GM23338 (cell line): Measurements from ENCODE around the gene GPAM. TPM values are rescaled to one million over a fixed set of nuclear protein-coding genes. Genes with fewer than 3 reads are reported as not detected.
A peak's percentile ranks its signal among the peaks of the same experiment; 100 is the strongest.

Experiments used
- ATAC-seq: fragments of 200-7000 bp; cut with Tn5 transposase; 3 replicates; pipeline ENCODE4 v1.9.1; 2020
- DNase-seq: peaks from one replicate; pipeline ENCODE4 v3.0.0-alpha.2; 2015; ENCODE audit warnings: low spot score
- H2AFZ ChIP-seq: fragments of 200-600 bp; sonication (generic); 2 replicates; pipeline ENCODE4 v1.8.0; 2016; ENCODE audit warnings: antibody characterized with exemption, mild to moderate bottlenecking, moderate library complexity
- H3F3A ChIP-seq: fragments of 200-600 bp; sonication (generic); replicated peaks from 2 replicates; pipeline ENCODE4 v1.8.0; 2017; ENCODE audit warnings: antibody characterized with exemption, mixed run types, low read depth
- H3K27ac ChIP-seq: fragments of 200-600 bp; sonication (generic); 2 replicates; pipeline ENCODE4 v1.6.1; 2016; ENCODE audit warnings: low read depth
- H3K27me3 ChIP-seq: fragments of 200-600 bp; sonication (generic); 2 replicates; pipeline ENCODE4 v1.8.0; 2016; ENCODE audit warnings: mild to moderate bottlenecking, mixed run types, moderate library complexity; ENCODE audit not compliant: insufficient read depth
- H3K36me3 ChIP-seq: fragments of 200-600 bp; sonication (generic); 2 replicates; pipeline ENCODE4 v1.8.0; 2016; ENCODE audit warnings: mild to moderate bottlenecking; ENCODE audit not compliant: insufficient read depth
- H3K4me1 ChIP-seq: fragments of 200-600 bp; sonication (generic); 2 replicates; pipeline ENCODE4 v1.8.0; 2016; ENCODE audit warnings: mild to moderate bottlenecking, moderate library complexity; ENCODE audit not compliant: insufficient read depth
- H3K4me2 ChIP-seq: fragments of 200-600 bp; sonication (generic); 2 replicates; pipeline ENCODE4 v1.7.1; 2017; ENCODE audit warnings: mixed run types
- H3K4me3 ChIP-seq: fragments of 200-600 bp; sonication (generic); 2 replicates; pipeline ENCODE4 v1.6.1; 2016; ENCODE audit warnings: mixed run types
- H3K79me2 ChIP-seq: fragments of 200-600 bp; sonication (generic); replicated peaks from 2 replicates; pipeline ENCODE4 v1.8.0; 2017; ENCODE audit warnings: mild to moderate bottlenecking; ENCODE audit not compliant: insufficient read depth
- H3K9me2 ChIP-seq: fragments of 200-600 bp; sonication (generic); 2 replicates; pipeline ENCODE4 v1.8.0; 2017; ENCODE audit not compliant: insufficient read depth
- H4K20me1 ChIP-seq: fragments of 200-600 bp; sonication (generic); replicated peaks from 2 replicates; pipeline ENCODE4 v1.8.0; 2017; ENCODE audit warnings: mild to moderate bottlenecking; ENCODE audit not compliant: insufficient read depth
- H3K27ac Mint-ChIP-seq: 2 replicates; pipeline ENCODE4 v1.8.0; 2020; ENCODE audit warnings: inconsistent platforms, mild to moderate bottlenecking, moderate library complexity, mixed read lengths
- H3K27me3 Mint-ChIP-seq: 3 replicates; pipeline ENCODE4 v1.8.0; 2022; ENCODE audit warnings: low read depth, mild to moderate bottlenecking, moderate library complexity, mixed read lengths, inconsistent platforms; ENCODE audit not compliant: insufficient read depth, poor library complexity
- H3K36me3 Mint-ChIP-seq: 3 replicates; pipeline ENCODE4 v1.8.0; 2021; ENCODE audit warnings: low read depth, mild to moderate bottlenecking, inconsistent platforms, moderate library complexity, mixed read lengths
- H3K4me1 Mint-ChIP-seq: 3 replicates; pipeline ENCODE4 v1.8.0; 2020; ENCODE audit warnings: mild to moderate bottlenecking, inconsistent platforms, mixed read lengths
- H3K4me3 Mint-ChIP-seq: 3 replicates; pipeline ENCODE4 v1.8.0; 2021; ENCODE audit warnings: moderate library complexity, mild to moderate bottlenecking, inconsistent platforms, mixed read lengths
- H3K9me3 Mint-ChIP-seq: 3 replicates; pipeline ENCODE4 v1.8.0; 2020; ENCODE audit warnings: moderate library complexity, mild to moderate bottlenecking, inconsistent platforms, mixed read lengths
- CREB1 ChIP-seq: fragments of 250-450 bp; sonication (Bioruptor Pico); IDR thresholded peaks from 2 replicates; pipeline ENCODE4 v1.5.0; 2020; ENCODE audit warnings: low read depth, mild to moderate bottlenecking, moderate library complexity
- EZH2 ChIP-seq: fragments of 200-600 bp; sonication (generic); IDR thresholded peaks from one replicate; pipeline ENCODE4 v1.8.0; 2017; ENCODE audit warnings: antibody characterized with exemption, mild to moderate bottlenecking, low read depth; ENCODE audit not compliant: unreplicated experiment
- NANOG ChIP-seq: IDR thresholded peaks from 2 replicates; pipeline ENCODE4 v1.6.1; 2016; ENCODE audit warnings: antibody characterized with exemption, borderline replicate concordance
- ZNF114 ChIP-seq: fragments of 250-450 bp; sonication (Bioruptor Pico); IDR thresholded peaks from 2 replicates; pipeline ENCODE4 v1.5.0; 2020; ENCODE audit warnings: mild to moderate bottlenecking, moderate library complexity
- ZNF331 ChIP-seq: fragments of 250-450 bp; sonication (Bioruptor Pico); IDR thresholded peaks from 2 replicates; pipeline ENCODE4 v1.5.0; 2020; ENCODE audit warnings: low read depth, mild to moderate bottlenecking, moderate library complexity
- polyA plus RNA-seq: library from polyadenylated mRNA; unstranded; fragments of >200 nt; fragmentation: Nextera tagmentation; extraction: Ambion mirVana; gene quantifications from 2 replicates; pipeline ENCODE4 v1.2.1, GENCODE V29; 2016
- total RNA-seq: library from RNA; depleted of rRNA; stranded (reverse); fragments of >200 nt; shearing (Covaris generic); gene quantifications from 2 replicates; pipeline ENCODE4 v1.2.3, GENCODE V29; 2014
- TF ChIP-seq, protein P1 (sequence below): fragments of 250-450 bp; sonication (Bioruptor Pico); IDR thresholded peaks from 2 replicates; pipeline ENCODE4 v1.5.0; 2020; ENCODE audit warnings: mild to moderate bottlenecking, moderate library complexity
- TF ChIP-seq, protein P2 (sequence below): IDR thresholded peaks from 2 replicates; pipeline ENCODE4 v1.6.1; 2016; ENCODE audit warnings: antibody characterized with exemption
- TF ChIP-seq, protein P3 (sequence below), 2 experiments: fragments of 200-600 bp in 1 of 2; sonication (generic) in 1 of 2; conservative IDR thresholded peaks; 2 replicates each; pipeline versions ENCODE4 v1.5.1 to v1.6.1; 2016 to 2017; ENCODE audit warnings: antibody characterized with exemption in 2 of 2, low read depth in 2 of 2, mild to moderate bottlenecking in 2 of 2, moderate library complexity in 1 of 2

GPAM gene
- total and polyA plus RNA-seq, 2 experiments from 2014 or later = 5.5 to 16.6 TPM

DNA sequence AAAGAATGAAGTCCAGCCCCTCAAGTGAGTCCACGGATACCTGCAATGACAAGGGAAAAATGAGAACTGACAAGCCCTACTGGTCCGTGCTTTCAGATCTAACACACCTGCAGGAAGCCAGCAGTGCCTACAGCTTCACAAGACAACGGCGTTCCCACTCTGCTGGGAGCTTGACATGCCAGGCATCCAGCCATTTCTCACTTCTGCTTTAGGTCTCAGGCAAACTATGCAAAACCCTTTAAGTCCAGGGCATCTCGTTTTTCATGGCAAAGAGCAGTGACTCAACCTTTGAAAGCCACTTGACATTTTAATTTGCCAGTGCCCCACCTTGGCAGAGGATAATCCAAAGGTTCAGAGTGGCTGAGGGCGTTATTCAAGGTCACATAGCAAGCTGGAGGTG lies 49.1 kb upstream of the GPAM start (continued):
- TF ChIP-seq, protein P1, sequence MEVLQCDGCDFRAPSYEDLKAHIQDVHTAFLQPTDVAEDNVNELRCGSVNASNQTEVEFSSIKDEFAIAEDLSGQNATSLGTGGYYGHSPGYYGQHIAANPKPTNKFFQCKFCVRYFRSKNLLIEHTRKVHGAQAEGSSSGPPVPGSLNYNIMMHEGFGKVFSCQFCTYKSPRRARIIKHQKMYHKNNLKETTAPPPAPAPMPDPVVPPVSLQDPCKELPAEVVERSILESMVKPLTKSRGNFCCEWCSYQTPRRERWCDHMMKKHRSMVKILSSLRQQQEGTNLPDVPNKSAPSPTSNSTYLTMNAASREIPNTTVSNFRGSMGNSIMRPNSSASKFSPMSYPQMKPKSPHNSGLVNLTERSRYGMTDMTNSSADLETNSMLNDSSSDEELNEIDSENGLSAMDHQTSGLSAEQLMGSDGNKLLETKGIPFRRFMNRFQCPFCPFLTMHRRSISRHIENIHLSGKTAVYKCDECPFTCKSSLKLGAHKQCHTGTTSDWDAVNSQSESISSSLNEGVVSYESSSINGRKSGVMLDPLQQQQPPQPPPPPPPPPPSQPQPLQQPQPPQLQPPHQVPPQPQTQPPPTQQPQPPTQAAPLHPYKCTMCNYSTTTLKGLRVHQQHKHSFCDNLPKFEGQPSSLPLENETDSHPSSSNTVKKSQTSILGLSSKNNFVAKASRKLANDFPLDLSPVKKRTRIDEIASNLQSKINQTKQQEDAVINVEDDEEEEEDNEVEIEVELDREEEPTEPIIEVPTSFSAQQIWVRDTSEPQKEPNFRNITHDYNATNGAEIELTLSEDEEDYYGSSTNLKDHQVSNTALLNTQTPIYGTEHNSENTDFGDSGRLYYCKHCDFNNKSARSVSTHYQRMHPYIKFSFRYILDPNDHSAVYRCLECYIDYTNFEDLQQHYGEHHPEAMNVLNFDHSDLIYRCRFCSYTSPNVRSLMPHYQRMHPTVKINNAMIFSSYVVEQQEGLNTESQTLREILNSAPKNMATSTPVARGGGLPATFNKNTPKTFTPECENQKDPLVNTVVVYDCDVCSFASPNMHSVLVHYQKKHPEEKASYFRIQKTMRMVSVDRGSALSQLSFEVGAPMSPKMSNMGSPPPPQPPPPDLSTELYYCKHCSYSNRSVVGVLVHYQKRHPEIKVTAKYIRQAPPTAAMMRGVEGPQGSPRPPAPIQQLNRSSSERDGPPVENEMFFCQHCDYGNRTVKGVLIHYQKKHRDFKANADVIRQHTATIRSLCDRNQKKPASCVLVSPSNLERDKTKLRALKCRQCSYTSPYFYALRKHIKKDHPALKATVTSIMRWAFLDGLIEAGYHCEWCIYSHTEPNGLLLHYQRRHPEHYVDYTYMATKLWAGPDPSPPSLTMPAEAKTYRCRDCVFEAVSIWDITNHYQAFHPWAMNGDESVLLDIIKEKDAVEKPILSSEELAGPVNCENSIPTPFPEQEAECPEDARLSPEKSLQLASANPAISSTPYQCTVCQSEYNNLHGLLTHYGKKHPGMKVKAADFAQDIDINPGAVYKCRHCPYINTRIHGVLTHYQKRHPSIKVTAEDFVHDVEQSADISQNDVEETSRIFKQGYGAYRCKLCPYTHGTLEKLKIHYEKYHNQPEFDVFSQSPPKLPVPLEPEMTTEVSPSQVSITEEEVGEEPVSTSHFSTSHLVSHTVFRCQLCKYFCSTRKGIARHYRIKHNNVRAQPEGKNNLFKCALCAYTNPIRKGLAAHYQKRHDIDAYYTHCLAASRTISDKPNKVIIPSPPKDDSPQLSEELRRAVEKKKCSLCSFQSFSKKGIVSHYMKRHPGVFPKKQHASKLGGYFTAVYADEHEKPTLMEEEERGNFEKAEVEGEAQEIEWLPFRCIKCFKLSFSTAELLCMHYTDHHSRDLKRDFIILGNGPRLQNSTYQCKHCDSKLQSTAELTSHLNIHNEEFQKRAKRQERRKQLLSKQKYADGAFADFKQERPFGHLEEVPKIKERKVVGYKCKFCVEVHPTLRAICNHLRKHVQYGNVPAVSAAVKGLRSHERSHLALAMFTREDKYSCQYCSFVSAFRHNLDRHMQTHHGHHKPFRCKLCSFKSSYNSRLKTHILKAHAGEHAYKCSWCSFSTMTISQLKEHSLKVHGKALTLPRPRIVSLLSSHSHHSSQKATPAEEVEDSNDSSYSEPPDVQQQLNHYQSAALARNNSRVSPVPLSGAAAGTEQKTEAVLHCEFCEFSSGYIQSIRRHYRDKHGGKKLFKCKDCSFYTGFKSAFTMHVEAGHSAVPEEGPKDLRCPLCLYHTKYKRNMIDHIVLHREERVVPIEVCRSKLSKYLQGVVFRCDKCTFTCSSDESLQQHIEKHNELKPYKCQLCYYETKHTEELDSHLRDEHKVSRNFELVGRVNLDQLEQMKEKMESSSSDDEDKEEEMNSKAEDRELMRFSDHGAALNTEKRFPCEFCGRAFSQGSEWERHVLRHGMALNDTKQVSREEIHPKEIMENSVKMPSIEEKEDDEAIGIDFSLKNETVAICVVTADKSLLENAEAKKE = no peak
- TF ChIP-seq CREB1 (CRISPR knock-in tag) = no peak

DNA sequence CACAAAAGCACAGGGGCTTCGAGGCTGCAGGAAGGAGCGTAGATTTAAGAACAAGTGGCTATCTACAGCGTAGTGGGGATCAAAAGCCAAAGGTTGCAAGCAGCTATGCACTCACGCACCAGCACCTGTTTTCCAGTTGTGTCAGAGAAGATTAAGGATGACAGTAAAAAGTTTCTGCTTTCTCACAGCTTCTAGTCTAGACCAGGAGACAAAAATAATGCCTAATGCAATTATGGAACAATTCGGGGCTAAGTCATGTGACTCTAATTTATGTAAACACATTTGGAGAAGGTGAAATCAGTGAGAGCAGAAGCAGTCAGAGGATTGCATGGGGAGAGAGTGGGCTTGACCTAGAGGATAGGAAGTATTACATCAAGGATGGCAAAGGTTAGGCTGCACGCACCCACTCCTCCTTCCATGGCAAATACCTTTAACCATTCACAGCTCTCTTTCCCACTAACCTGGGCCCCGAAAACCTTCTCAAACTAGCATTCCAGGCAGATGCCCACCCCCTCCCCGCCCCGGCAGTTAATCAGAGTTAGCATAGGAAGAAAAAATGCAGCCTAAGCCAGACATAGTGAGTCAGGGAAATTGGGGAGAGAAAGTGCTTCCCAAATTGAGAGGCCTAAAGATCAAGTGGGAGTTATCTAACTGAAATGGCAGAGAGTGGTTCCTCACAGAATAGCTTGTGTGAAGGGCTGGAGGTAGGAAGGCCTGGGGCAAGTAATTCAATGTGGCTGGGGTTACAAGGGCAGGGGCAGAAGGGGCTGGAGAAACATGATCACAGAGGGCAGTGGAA lies 48.2 kb upstream of the GPAM start:
- Histone ChIP-seq H3K4me1 (peaks cover 4% of the 10 kb centered on the region; the same call in 1 of the 2 replicates), H3F3A (no peaks in the 10 kb centered on the region), H3K4me3 (no peak overlapping the region), H3K36me3 (no peaks in the 10 kb centered on the region), H3K4me2 (no peak overlapping the region), H3K79me2 (no peaks in the 10 kb centered on the region), H2AFZ (peak overlapping the region; percentile 70; the same call in 1 of the 2 replicates), H3K9me2 (peaks cover 7% of the 10 kb centered on the region; the same call in 1 of the 2 replicates), H3K27me3 (no peaks in the 10 kb centered on the region), H4K20me1 (no peaks in the 10 kb centered on the region; the same call in 1 of the 2 replicates), H3K27ac (no peak overlapping the region)
- no peak for DNase-seq
- peaks cover 5% of the 10 kb centered on the region for H3K27me3 Mint-ChIP-seq
- H3K4me1 Mint-ChIP-seq = peaks cover 26% of the 10 kb centered on the region
- no peak overlapping the region for H3K27ac Mint-ChIP-seq
- no peak for ATAC-seq
- no peak overlapping the region for H3K4me3 Mint-ChIP-seq
- H3K36me3 Mint-ChIP-seq = no peaks in the 10 kb centered on the region
- peaks cover 7% of the 10 kb centered on the region; the same call in 1 of the 3 replicates for H3K9me3 Mint-ChIP-seq
- TF ChIP-seq, protein P2, sequence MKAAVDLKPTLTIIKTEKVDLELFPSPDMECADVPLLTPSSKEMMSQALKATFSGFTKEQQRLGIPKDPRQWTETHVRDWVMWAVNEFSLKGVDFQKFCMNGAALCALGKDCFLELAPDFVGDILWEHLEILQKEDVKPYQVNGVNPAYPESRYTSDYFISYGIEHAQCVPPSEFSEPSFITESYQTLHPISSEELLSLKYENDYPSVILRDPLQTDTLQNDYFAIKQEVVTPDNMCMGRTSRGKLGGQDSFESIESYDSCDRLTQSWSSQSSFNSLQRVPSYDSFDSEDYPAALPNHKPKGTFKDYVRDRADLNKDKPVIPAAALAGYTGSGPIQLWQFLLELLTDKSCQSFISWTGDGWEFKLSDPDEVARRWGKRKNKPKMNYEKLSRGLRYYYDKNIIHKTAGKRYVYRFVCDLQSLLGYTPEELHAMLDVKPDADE = no peak
- TF ChIP-seq NANOG (no peak), ZNF114 (CRISPR knock-in tag) (no peak), ZNF331 (CRISPR knock-in tag) (no peak), EZH2 (no peak)
- TF ChIP-seq, protein P3, sequence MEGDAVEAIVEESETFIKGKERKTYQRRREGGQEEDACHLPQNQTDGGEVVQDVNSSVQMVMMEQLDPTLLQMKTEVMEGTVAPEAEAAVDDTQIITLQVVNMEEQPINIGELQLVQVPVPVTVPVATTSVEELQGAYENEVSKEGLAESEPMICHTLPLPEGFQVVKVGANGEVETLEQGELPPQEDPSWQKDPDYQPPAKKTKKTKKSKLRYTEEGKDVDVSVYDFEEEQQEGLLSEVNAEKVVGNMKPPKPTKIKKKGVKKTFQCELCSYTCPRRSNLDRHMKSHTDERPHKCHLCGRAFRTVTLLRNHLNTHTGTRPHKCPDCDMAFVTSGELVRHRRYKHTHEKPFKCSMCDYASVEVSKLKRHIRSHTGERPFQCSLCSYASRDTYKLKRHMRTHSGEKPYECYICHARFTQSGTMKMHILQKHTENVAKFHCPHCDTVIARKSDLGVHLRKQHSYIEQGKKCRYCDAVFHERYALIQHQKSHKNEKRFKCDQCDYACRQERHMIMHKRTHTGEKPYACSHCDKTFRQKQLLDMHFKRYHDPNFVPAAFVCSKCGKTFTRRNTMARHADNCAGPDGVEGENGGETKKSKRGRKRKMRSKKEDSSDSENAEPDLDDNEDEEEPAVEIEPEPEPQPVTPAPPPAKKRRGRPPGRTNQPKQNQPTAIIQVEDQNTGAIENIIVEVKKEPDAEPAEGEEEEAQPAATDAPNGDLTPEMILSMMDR (conservative IDR thresholded peaks at IDR 0.05; ENCODE audit: low read depth in 2 of 2) = no peak
